Adrenal gland (tissue), 5 donors: ENCODE data around the gene TSPYL2.

Source experiments
- POLR2A ChIP-seq, 2 donors: fragments of 450-650 bp; IDR thresholded peaks; one replicate each; pipeline ENCODE4 v1.6.1; 2017; ENCODE audit warnings: antibody characterized with exemption in 2 of 2, mild to moderate bottlenecking in 2 of 2, moderate library complexity in 1 of 2
- TF ChIP-seq, protein P1 (sequence below), 6 experiments: fragments of 450-650 bp in 4 of 6; fragments of 200-600 bp in 2 of 6; sonication (generic) in 1 of 6; IDR thresholded peaks; 1 replicate in 5 of 6; 2 replicates in 1 of 6; pipeline versions ENCODE4 v1.5.1 to v1.8.0; 2016 to 2021; ENCODE audit warnings: antibody characterized with exemption in 6 of 6, mild to moderate bottlenecking in 2 of 6, moderate library complexity in 1 of 6
- donor health status: DM: no; HTN: no; CAD: no.

DNA sequence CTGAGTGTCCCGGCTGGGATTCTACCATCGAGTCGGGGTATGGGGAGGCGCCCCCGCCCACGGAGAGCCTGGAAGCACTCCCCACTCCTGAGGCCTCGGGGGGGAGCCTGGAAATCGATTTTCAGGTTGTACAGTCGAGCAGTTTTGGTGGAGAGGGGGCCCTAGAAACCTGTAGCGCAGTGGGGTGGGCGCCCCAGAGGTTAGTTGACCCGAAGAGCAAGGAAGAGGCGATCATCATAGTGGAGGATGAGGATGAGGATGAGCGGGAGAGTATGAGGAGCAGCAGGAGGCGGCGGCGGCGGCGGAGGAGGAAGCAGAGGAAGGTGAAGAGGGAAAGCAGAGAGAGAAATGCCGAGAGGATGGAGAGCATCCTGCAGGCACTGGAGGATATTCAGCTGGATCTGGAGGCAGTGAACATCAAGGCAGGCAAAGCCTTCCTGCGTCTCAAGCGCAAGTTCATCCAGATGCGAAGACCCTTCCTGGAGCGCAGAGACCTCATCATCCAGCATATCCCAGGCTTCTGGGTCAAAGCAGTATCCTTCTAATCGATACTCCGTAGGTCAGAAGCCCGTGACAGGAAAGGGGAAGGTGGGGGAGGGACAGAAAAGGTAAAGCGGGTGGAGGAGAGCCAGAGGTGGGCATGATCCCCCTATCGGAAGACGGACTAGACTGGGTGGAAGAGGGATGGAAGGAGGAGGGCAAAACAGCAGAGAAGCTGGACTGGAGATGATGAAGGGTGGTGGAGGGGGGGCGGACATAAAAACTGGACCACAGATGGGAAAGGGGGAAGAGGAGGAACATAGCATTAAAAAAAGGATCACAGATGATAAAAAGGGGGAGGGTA lies 828 bp downstream of the TSPYL2 start:
- TF ChIP-seq POLR2A (IDR thresholded peaks at IDR 0.05) = no peak
- TF ChIP-seq, protein P1, sequence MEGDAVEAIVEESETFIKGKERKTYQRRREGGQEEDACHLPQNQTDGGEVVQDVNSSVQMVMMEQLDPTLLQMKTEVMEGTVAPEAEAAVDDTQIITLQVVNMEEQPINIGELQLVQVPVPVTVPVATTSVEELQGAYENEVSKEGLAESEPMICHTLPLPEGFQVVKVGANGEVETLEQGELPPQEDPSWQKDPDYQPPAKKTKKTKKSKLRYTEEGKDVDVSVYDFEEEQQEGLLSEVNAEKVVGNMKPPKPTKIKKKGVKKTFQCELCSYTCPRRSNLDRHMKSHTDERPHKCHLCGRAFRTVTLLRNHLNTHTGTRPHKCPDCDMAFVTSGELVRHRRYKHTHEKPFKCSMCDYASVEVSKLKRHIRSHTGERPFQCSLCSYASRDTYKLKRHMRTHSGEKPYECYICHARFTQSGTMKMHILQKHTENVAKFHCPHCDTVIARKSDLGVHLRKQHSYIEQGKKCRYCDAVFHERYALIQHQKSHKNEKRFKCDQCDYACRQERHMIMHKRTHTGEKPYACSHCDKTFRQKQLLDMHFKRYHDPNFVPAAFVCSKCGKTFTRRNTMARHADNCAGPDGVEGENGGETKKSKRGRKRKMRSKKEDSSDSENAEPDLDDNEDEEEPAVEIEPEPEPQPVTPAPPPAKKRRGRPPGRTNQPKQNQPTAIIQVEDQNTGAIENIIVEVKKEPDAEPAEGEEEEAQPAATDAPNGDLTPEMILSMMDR (IDR thresholded peaks at IDR 0.05) = no peak
